H1 (cell line): ENCODE measurements around the gene ENTREP3. TPM values are rescaled to one million over a fixed set of nuclear protein-coding genes. Genes with fewer than 3 reads are reported as not detected.

Experiments used
- CBX8 ChIP-seq: fragments of 300-800, 300-1000 bp; sonication (generic); IDR thresholded peaks from 2 replicates; pipeline ENCODE4 v1.7.1; 2016; ENCODE audit warnings: low read depth, low read length, borderline replicate concordance
- CHD1 ChIP-seq: IDR thresholded peaks from 2 replicates; pipeline ENCODE4 v1.6.1; 2012; ENCODE audit warnings: low read depth, low read length, improper control_type of control experiment
- SIN3A ChIP-seq, 2 experiments: IDR thresholded peaks in 1 of 2; conservative IDR thresholded peaks in 1 of 2; 2 replicates each; pipeline ENCODE4 v1.6.1; 2011 to 2012; ENCODE audit warnings: low read length in 2 of 2, improper control_type of control experiment in 1 of 2, low read depth in 1 of 2, mild to moderate bottlenecking in 1 of 2
- SIRT6 ChIP-seq: IDR thresholded peaks from one replicate; pipeline ENCODE4 v1.7.1; 2012; ENCODE audit warnings: low read length, inconsistent platforms
- polyA plus RNA-seq, 7 experiments: library from polyadenylated mRNA; depleted of rRNA in 3 of 7; stranded (reverse) in 5 of 7; unstranded in 2 of 7; fragments of >200 nt in 5 of 7; fragments of 200-250 nt in 2 of 7; gene quantifications; 1 replicate in 5 of 7; 2 replicates in 1 of 7; 4 replicates in 1 of 7; pipeline versions ENCODE4 v1.2.1 to v1.2.3, GENCODE V29; 2011 to 2013; ENCODE audit warnings: missing spikeins in 2 of 7, mixed read lengths in 2 of 7
- total RNA-seq: library from RNA; stranded (reverse); fragmentation: NEBNext Ultra II Directional; extraction: Animal tissue kit (Norgen Biotek cat#: 25700); gene quantifications from 2 replicates; pipeline ENCODE4 v1.2.1, GENCODE V29; 2021
- TF ChIP-seq, protein P1 (sequence below): IDR thresholded peaks from 2 replicates; pipeline ENCODE4 v1.6.1; 2011; ENCODE audit warnings: low read depth, mild to moderate bottlenecking, low read length; ENCODE audit not compliant: insufficient read depth

Gene ENTREP3
- total and polyA plus RNA-seq, 2 of the 8 experiments (the other 6 are each of a cell fraction or from before 2014, with no cell fraction given) = 22.8 to 52.2 TPM

DNA sequence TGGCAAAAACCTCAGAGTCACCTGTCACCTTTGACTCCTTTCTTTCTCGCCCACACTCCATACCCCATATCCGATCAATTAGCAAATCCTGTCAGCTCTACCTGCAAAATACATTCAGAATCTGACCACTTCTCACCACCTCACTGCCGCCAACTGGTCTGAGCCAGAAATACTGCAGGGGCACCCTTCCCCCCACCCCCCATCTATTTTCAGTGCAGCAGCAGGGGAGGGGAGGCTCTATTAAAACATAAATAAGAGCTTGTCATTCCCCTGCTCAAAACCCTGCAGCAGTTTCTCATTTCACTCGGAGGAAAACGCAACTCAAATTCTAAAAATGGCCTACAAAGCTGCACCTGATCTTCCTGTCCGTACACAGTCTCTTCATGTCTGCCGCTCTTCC, 42.1 kb upstream of the ENTREP3 start (continued):
- TF ChIP-seq CHD1 (no peak), CBX8 (no peak), SIRT6 (no peak), SIN3A (conservative IDR thresholded peaks at IDR 0.05 in 1 of 2, IDR thresholded peaks at IDR 0.05 in 1 of 2; ENCODE audit: low read depth in 1 of 2, low read length in 2 of 2) (no peak)
- TF ChIP-seq, protein P1, sequence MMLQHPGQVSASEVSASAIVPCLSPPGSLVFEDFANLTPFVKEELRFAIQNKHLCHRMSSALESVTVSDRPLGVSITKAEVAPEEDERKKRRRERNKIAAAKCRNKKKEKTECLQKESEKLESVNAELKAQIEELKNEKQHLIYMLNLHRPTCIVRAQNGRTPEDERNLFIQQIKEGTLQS = no peak
